Lung (tissue), 12 donors: ENCODE data around the gene EXOSC2. TPM values are rescaled to one million over a fixed set of nuclear protein-coding genes. Genes with fewer than 3 reads are reported as not detected.

Source experiments
- ATAC-seq: fragments of 200-7000 bp; cut with Tn5 transposase; one replicate; pipeline ENCODE4 v1.9.1; 2020; ENCODE audit warnings: moderate number of reproducible peaks; ENCODE audit not compliant: insufficient read depth, low FRiP score
- DNase-seq, 3 donors: peaks; one replicate each; pipeline ENCODE4 v3.0.0-alpha.2; 2013 to 2017
- H3K27ac ChIP-seq, 2 donors: one replicate each; pipeline ENCODE4 v1.5.1; 2013; ENCODE audit warnings: mild to moderate bottlenecking in 2 of 2, moderate library complexity in 2 of 2, control low read depth in 1 of 2, inconsistent platforms in 1 of 2, low read depth in 1 of 2, low read length in 1 of 2
- H3K27me3 ChIP-seq, 3 donors: one replicate each; pipeline ENCODE4 v1.5.1; 2013; ENCODE audit warnings: low read length in 2 of 3; ENCODE audit not compliant: control insufficient read depth in 3 of 3, insufficient read depth in 3 of 3
- H3K36me3 ChIP-seq, 4 donors: one replicate each; pipeline ENCODE4 v1.5.1; 2013; ENCODE audit warnings: low read length in 4 of 4, mild to moderate bottlenecking in 1 of 4, moderate library complexity in 1 of 4; ENCODE audit not compliant: control insufficient read depth in 4 of 4, insufficient read depth in 4 of 4
- H3K4me1 ChIP-seq, 5 donors: one replicate each; pipeline ENCODE4 v1.5.1; 2013; ENCODE audit warnings: low read length in 5 of 5, mild to moderate bottlenecking in 2 of 5, moderate library complexity in 1 of 5; ENCODE audit not compliant: control insufficient read depth in 5 of 5, insufficient read depth in 5 of 5
- H3K4me3 ChIP-seq: one replicate; pipeline ENCODE4 v1.5.1; 2013; ENCODE audit warnings: mild to moderate bottlenecking, control low read depth, moderate library complexity
- H3K9ac ChIP-seq, 2 donors: one replicate each; pipeline ENCODE4 v1.5.1; 2013; ENCODE audit warnings: low read length in 2 of 2, control low read depth in 1 of 2; ENCODE audit not compliant: insufficient read depth in 1 of 2
- H3K9me3 ChIP-seq, 4 donors: one replicate each; pipeline ENCODE4 v1.5.1; 2013; ENCODE audit warnings: low read length in 3 of 4, mild to moderate bottlenecking in 1 of 4, moderate library complexity in 1 of 4; ENCODE audit not compliant: control insufficient read depth in 4 of 4, insufficient read depth in 3 of 4
- WGBS, 2 donors: extraction: QIAGEN DNeasy Blood & Tissue Kit; methylation state at CpG; one replicate each; pipeline ENCODE4 v1.1.7; 2013; 5-methylcytosine and 5-hydroxymethylcytosine counted together
- polyA plus RNA-seq, 2 donors: library from polyadenylated mRNA; stranded (reverse); fragments of 200-250 nt; gene quantifications; one replicate each; pipeline ENCODE4 v1.2.1, GENCODE V29; 2013
- total RNA-seq, 2 donors: library from RNA; depleted of rRNA in 1 of 2; stranded (reverse); fragments of >200 nt in 1 of 2; gene quantifications; one replicate each; pipeline ENCODE4 v1.2.1, GENCODE V29; 2014 to 2021
- TF ChIP-seq, protein P1 (sequence below): IDR thresholded peaks from 2 replicates; pipeline ENCODE4 v1.5.1; 2012; ENCODE audit warnings: mild to moderate bottlenecking; ENCODE audit errors: control extremely low read depth, extremely low read depth
- donor health status: control.
- donor health status: control.
- donor health status: Bipolar disorder and iron deficiency.
- donor health status: healthy.
- donor health status: DM: yes; HTN: yes; CAD: no.

The EXOSC2 gene
- total and polyA plus RNA-seq, 4 donors = 15.3 to 23.0 (median 19.0) TPM

DNA sequence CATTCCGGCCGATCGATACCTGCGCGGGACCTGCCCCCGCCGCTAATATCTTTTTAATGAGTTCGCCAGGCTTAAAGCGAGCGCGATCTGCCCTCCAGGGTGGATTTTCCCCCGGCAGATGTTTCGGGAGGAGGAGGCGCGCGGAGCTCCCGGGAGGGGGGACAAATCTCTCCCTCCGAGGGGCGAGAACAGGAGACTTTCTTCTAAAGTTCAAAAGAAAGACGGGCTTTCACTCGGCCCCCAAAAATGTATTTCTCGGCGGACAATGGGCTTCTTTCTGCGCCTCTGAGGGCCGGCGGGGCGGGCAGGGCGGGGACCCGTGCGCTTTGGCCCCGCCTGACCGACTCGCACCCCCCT is 33.3 kb upstream of the EXOSC2 start:
- Histone ChIP-seq H3K27ac (no peak overlapping the region), H3K4me3 (no peak overlapping the region), H3K36me3 (no peaks in the 10 kb centered on the region), H3K4me1 (peaks cover 0 to 21% (median 4%) of the 10 kb centered on the region in 5 donors), H3K9me3 (peaks cover 0 to 11% (median 0%) of the 10 kb centered on the region in 4 donors), H3K9ac (no peak overlapping the region), H3K27me3 (peaks cover 10 to 82% (median 62%) of the 10 kb centered on the region in 3 donors)
- DNase-seq (no peak), ATAC-seq (no peak)
- TF ChIP-seq, protein P1, sequence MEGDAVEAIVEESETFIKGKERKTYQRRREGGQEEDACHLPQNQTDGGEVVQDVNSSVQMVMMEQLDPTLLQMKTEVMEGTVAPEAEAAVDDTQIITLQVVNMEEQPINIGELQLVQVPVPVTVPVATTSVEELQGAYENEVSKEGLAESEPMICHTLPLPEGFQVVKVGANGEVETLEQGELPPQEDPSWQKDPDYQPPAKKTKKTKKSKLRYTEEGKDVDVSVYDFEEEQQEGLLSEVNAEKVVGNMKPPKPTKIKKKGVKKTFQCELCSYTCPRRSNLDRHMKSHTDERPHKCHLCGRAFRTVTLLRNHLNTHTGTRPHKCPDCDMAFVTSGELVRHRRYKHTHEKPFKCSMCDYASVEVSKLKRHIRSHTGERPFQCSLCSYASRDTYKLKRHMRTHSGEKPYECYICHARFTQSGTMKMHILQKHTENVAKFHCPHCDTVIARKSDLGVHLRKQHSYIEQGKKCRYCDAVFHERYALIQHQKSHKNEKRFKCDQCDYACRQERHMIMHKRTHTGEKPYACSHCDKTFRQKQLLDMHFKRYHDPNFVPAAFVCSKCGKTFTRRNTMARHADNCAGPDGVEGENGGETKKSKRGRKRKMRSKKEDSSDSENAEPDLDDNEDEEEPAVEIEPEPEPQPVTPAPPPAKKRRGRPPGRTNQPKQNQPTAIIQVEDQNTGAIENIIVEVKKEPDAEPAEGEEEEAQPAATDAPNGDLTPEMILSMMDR = no peak
- 3% methylated on average over 31 to 33 of the region's 33 CpGs for WGBS, 2 donors

DNA sequence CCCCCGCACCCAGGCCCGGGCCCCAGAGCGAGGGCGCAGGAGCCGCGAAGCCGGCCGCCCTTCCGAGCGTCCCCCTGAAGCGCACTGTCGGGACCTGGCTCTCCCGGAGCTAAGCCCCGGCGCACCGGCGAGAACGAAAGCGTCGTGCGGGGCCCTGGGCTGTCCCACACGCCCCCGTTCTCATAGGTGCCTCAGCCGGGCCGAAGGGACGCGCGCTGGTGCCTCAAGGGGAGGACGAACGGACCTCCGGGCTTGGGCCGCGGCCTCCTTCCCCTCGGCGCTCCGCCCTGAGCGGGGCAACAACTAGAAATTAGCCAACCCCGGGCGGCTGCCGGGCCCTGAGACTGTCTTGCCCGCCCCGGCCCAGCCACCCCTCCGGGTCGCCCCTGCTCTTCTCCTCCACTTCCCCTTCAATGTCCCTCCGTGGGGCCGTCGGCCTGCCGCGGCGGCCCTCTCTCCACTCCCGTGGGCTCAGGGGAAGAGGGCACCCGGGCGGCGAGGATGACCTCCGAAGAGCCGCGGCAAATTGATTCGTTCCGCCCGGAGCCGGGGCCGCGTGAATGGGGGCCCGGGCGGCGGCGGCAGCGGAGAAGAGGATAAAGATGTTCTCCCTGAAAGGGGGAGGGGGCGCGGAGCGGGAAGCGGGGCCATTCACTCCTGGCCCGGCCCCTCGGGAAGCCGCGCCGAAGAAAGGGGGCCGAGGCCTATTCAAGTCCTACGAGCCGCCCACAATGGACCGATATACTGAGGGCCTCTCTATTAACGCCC is 32.7 kb upstream of the EXOSC2 start:
- Histone ChIP-seq H3K9me3 (peaks cover 0 to 11% (median 0%) of the 10 kb centered on the region in 4 donors), H3K27me3 (peaks cover 10 to 84% (median 66%) of the 10 kb centered on the region in 3 donors), H3K4me3 (no peak overlapping the region), H3K36me3 (no peaks in the 10 kb centered on the region), H3K27ac (no peak overlapping the region), H3K4me1 (peaks cover 0 to 23% (median 4%) of the 10 kb centered on the region in 5 donors), H3K9ac (no peak overlapping the region)
- whole genome bisulfite sequencing, 2 donors = 1 to 2% methylated on average over 74 to 82 of the region's 82 CpGs
- DNase-seq (no peak), ATAC-seq (no peak)
- TF ChIP-seq, protein P1 = no peak

DNA sequence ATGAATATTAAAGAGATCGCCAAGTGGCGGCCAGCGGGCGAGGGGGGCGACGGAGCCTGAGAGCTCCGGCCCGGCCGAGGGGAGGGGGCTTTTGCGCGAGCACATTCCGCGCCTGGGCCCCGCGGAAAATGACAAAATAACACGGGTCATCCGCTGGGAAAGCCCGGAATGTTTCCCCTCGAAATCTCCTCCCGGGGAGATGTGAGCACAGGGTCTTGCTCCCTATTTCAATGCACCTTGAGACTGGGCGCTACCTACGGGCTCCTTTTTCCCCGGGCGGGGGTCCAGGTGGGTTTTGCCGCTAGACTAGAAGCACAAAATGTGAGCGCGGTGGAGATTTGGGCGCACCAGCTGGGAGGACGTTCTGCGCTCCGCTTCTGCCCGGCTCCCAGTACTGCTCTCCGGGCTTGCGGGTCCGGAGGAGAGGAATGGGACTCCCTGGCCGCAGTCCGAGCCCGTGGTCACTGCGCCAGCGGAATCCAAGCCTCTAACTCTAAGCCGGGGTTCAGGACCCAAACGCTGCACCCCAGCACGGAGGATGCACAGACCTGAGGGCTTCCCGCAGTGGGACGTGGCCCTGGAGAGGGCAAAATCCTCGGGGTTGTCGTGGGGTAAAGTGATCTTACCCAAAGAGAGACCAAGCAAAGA is 32.0 kb upstream of the EXOSC2 start:
- Histone ChIP-seq H3K9ac (no peak overlapping the region), H3K36me3 (no peaks in the 10 kb centered on the region), H3K9me3 (peaks cover 0 to 9% (median 0%) of the 10 kb centered on the region in 4 donors), H3K27ac (no peak overlapping the region), H3K4me3 (no peak overlapping the region), H3K4me1 (peaks cover 0 to 27% (median 4%) of the 10 kb centered on the region in 5 donors), H3K27me3 (peaks cover 10 to 84% (median 67%) of the 10 kb centered on the region in 3 donors)
- DNase-seq (no peak), ATAC-seq (no peak)
- whole genome bisulfite sequencing, 2 donors = 3 to 4% methylated on average over 46 to 47 of the region's 47 CpGs
- TF ChIP-seq, protein P1 = no peak
